ENCODE measurements around the gene TMEM270.
"Not testable (repeated sequence)": the region's sequence is repeated elsewhere in the genome, so short reads cannot be mapped to it uniquely, and the experiment has no call there.

TMEM270 gene

DNA sequence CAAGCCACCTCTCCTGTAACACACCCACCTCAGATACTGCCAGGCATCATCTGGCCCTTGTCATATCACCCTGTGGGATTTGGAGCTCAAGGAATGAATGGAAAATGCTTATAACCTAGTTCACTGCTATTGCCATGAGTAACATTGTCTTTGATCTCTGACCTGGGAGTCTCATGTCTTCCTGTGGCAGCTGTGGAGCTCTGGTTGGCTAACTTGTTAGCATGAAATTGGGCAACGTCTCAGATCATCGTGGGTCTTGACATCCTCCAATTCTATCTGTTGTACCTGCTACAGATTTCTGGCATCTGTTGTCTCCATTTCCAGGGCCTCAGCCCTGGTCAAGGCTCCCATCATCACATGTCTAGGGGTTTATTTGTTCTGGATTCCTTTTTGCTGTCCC lies 2.2 kb upstream of the TMEM270 start:
- no peak for DNase-seq (ENCODE audit: low read depth)

GRCh38 chr7:73861305-73861704 lies 346 bp downstream of the TMEM270 start:
- DNase-seq (ENCODE audit: low read depth) = no peak

DNA sequence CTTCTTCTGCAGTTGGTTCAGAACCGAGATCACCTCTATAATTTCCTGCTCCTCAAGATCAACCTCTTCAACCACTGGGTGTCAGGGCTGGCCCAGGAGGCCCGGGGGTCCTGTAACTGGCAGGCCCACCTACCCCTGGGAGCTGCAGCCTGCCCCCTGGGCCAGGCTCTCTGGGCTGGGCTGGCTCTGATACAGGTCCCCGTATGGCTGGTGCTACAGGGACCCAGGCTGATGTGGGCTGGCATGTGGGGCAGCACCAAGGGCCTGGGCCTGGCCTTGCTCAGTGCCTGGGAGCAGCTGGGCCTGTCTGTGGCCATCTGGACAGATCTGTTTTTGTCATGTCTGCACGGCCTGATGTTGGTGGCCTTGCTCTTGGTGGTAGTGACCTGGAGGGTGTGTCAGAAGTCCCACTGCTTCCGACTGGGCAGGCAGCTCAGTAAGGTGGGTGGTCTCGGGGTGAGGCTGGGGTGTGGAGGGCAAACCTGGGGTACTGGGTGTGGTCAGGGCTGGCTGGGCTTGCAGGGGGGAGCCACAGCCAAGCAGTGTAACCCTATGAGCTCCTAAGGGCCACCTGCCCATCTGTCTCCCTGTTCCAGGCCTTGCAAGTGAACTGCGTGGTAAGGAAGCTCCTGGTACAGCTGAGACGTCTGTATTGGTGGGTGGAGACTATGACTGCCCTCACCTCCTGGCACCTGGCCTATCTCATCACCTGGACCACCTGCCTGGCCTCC lies 4.2 kb downstream of the TMEM270 start:
- no peak for DNase-seq (ENCODE audit: low read depth)

DNA sequence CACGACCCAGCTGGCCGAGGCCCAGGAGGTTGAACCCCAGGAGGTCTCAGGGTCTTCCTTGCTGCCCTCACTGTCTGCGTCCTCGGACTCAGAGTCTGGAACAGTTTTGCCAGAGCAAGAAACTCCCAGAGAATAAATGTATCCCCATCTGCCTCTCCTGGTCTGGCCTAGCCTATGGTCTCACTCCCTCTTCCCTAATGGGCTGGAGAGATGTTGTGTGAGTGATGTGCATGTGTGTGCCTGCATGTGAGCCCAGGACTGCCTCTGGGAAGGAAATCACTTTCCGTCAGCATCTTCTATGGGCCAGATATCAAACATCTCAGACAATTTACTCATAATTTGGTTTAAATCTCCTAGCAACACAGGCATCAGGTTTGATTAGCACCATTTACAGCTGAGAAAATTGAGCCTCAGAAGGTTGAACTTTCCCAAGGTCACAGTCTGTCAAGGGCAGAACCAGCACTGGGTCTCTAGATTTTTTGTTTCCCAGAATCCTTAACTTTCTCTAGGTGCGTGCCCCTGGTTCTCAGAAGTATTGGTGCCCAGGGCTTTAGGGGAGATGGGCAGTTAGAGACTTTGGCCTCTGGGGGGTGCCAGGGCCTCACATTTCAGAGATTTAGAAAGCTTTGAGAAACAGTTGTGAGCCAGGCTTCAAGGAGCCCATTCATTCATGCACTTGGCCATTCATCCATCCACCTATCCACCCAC lies 4.9 kb downstream of the TMEM270 start:
- DNase-seq (ENCODE audit: low read depth) = no peak

DNA sequence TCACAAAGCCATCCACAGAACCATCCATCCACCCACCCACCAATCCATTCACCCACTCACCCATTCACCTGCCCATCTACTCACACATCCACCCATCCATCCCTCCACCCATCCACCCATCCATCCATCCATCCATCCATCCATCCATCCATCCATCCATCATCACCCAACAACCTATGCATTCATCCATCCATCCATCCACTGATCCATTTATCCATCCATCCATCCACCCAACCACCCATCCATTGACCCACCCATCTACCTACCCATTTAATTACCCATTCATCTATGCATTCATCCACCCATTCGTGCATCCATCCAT lies 5.4 kb downstream of the TMEM270 start:
- no peak for DNase-seq (ENCODE audit: low read depth)

GRCh38 chr7:73869011-73869798 lies 8.2 kb downstream of the TMEM270 start:
- DNase-seq (ENCODE audit: low read depth) = no peak

GRCh38 chr7:73870041-73870492 lies 9.1 kb downstream of the TMEM270 start:
- DNase-seq (ENCODE audit: low read depth) = no peak

GRCh38 chr7:73871163-73872011 lies 10.4 kb downstream of the TMEM270 start:
- no peak for DNase-seq (ENCODE audit: low read depth)

DNA sequence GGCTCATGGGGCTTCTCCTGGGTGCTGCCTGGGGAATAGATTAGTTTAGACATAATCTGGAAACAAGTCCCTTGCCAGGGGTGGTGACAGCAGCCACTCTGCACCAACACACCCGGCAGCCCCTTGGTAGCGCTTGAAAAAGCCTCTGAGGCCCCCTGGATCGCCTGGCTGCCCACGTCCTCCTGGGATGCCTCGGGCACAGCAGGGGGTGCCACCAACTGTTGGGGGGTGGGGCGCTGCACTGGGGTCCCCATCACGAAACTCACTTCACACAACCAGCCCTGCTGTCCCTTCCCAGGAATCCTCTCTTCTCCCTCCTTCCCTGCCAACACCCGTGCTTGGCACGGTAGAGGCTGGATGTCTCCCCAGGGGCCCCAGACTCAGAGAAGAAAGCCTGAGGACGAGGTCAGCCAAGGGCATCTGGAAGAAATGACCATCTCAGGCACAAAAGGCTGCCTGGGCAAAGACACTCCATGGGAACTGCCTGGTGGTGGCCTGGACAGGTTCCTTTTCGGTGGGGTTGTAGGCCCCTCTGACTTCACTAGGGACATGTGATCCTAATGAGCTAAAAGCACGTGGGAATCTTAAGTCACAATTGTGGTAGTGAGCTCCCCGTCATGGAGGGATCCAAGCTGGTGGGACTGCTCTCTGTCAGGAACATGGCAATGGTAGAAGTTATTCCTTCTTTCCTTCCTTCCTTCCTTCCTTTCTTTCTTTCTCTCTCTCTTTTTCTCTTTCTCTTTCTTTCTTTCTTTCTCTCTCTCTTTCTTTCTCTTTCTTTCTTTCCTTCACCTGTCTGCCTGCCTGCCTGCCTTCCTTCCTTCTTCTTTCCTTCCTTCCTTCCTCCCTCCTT lies 11.3 kb downstream of the TMEM270 start:
- DNase-seq (ENCODE audit: low read depth) = no peak

DNA sequence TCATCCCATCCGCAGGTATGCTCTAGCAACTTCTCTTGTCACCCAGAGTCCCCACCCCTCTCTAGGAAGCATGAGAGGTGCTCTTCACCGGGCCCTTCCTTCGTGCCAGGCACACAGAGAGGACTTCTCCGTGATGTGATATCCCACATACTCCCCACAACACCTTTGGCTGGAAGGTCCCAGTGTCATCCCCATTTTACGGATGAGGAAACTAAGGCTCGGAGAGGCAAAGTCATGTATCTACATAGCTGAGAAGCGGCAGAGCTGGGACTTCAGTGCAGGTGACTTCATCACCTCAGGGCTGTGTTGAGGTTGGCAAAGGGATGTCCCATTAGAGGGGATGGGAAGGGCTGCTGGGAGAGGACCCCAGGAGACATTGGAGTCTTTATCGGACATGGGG lies 15.4 kb downstream of the TMEM270 start:
- DNase-seq (ENCODE audit: low read depth) = no peak

DNA sequence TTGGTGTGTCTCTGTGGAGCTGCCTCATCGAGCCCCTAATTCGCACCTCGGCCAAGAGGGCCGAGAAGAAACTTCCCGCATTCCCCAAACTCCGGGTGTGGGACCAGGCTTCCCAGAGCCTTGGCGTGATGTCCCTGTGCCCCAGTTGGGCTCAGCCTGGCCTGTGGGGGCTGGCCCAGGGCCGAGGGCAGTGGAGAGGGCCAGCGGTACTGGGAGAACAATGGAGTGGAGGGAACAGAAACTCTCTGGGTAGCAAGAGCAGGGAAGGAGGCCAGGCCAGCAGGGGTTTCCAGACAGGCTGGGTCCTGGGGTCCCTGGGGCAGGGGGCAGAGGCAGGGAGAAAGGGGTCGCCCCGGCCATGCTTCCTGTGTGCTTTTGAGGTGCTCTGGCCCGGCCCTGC lies 16.0 kb downstream of the TMEM270 start:
- DNase-seq (ENCODE audit: low read depth) = no peak

DNA sequence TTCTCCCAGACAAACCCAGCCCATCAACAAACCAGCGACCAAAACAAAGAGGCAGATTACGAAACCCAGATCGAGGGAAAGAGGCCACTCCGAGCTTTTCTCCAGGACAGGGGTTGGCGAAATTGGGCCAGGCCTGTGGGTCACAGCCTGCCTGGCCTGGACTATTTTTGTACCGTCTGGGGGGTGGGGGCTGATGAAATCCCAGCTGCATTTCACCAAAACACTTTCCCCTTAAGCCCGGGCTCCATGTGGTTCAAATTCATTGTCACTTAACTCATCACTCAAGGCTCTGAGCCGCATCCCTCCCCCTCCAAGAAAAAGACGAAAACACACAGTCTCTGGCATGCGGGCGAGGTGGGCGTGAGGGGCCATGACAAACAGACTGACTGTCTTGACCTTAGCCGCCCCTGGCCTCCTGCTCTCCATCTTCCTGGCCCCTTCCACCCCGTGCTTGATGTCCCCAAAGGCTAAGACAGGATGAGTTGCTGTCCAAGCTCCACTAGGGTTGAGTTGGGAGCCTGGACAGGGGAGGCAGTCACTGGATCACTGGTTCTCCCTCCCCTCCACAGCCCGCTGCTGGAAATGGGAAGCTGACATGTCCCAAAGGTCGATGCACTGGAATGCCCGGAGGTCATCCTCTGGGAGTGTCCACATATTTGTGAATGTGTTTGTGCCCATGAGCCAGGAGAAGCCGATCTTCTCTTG lies 19.2 kb downstream of the TMEM270 start:
- peak; percentile 81 for DNase-seq (ENCODE audit: low read depth)

DNA sequence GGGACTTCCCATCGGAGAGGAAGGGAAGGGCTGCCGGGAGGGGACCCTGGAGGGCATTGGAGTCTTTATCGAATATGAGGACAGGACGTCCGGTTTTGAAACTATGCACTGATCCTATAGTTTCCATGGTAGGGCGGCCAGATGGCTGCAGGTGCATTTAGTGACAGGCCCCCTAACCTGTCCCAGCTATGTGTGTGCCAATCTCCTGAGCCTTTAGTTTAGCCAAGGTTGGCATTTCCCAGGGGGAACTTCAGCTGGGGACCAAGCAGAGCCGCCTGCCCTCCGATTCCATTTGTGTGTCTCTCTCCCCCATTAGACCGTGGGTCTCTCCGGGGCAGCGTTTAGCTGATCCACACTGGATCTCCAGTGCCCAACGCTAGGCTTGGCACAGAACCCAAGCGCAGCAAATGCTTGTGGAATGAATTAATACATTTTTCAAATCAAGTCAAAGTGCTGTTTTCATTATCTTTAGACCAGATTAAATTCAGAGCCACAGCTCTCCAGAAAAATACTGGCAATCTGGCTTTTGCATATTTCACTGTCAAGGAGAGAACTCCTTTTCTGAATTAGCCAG lies 19.9 kb downstream of the TMEM270 start:
- no peak for DNase-seq (ENCODE audit: low read depth)

- DNase-seq (ENCODE audit: low read depth) = no peak
Measured at GRCh38 chr7:73881352-73882046, 20.5 kb downstream of the TMEM270 start.

DNA sequence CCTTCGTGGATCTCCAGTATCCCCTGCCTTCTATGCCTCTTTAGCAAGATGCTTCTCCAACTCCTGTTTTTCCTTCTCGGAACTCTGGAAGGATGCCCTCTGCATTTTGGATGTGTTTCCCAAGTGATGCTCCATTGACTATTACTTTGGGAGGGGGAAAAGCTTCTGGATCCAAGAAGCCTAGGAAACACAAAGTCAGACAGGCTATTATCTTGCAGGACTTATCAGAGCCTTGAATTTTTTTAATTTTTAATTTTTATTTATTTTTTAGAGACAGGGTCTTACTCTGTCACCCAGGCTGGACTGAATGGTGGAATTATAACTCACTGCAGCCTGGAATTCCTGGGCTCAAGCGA lies 21.1 kb downstream of the TMEM270 start:
- DNase-seq (ENCODE audit: low read depth) = no peak

DNA sequence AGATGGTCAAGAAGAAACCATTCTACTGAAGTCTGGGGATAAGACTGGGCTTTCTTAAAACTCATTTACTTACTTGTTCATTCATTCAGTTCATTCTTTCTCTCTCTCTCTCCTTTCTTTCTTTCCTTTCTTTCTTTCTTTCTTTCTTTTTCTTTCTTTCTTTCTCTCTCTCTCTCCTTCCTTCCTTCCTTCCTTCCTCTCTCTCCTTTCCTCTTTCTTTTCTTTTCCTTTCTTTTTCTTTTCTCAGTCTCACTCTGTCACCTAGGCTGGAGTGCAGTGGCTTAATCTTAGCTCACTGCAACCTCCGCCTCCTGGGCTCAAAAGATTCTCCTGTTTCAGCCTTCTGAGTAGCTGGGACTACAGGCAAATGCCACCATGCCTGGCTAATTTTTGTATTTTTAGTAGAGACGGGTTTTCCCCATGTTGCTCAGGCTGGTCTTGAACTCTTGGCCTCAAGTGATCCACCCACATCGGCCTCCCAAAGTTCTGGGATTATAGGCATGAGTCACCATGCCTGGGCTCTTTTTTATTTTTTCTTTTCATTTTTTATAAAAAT lies 24.0 kb downstream of the TMEM270 start:
- DNase-seq (ENCODE audit: low read depth) = not testable (repeated sequence)

DNA sequence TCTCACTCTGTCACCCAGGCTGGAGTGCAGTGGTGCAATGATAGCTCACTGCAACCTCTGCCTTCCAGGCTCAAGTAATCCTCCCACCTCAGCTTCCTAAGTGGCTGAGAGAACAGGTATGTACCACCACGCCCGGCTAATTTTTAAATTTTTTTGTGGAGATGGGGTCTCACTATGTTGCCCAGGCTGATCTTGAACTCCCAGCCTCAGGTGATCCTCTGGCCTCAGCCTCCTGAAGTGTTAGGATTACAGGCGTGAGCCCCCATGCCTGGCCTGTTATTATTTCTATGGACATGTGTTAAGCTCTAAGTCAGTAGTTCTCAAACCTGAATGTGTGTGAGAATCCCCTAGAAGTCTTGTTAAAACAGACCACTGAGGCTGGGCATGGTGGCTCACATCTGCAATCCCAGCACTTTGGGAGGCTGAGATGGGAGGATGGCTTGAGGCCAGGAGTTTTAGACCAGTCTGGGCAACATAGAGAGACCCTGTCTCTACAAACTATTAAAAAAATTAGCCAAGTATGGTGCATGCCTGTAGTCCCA lies 24.5 kb downstream of the TMEM270 start:
- no peak for DNase-seq (ENCODE audit: low read depth)

GRCh38 chr7:73885975-73886798 lies 25.2 kb downstream of the TMEM270 start:
- no peak for DNase-seq (ENCODE audit: low read depth)

Data from GM04503 (cell line).